Mammary epithelial cell (primary cell): ENCODE data around the gene DNAL1.
"Not testable (repeated sequence)": the region's sequence is repeated elsewhere in the genome, so short reads cannot be mapped to it uniquely, and the experiment has no call there.

ENCODE experiments used
- EZH2 ChIP-seq: IDR thresholded peaks from 2 replicates; pipeline ENCODE4 v1.6.1; 2012; ENCODE audit warnings: low read length, inconsistent platforms, borderline replicate concordance
- TF ChIP-seq, protein P1 (sequence below), 2 donors: IDR thresholded peaks in 1 of 2; conservative IDR thresholded peaks in 1 of 2; 2 replicates each; pipeline ENCODE4 v1.5.1; 2011 to 2012; ENCODE audit warnings: inconsistent platforms in 2 of 2, low read length in 2 of 2, mild to moderate bottlenecking in 2 of 2, control low read depth in 1 of 2, low read depth in 1 of 2; ENCODE audit not compliant: insufficient read depth in 1 of 2; ENCODE audit errors: extremely low read depth in 1 of 2

DNA sequence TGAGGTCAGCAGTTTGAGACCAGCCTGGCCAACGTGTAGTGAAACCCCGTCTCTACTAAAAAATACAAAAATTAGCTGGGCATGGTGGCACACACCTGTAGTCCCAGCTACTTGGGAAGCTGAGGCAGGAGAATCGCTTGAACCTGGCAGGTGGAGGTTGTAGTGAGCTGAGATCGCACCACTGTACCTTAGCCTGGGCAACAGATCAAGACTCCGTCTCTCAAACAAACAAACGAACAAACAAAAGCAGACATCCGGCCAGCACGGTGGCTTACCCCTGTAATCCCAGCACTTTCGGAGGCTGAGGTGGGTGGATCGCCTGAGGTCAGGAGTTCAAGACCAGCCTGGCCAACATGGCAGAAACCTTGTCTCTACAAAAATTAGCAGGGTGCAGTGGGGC, 8.4 kb upstream of the DNAL1 start:
- TF ChIP-seq, protein P1, sequence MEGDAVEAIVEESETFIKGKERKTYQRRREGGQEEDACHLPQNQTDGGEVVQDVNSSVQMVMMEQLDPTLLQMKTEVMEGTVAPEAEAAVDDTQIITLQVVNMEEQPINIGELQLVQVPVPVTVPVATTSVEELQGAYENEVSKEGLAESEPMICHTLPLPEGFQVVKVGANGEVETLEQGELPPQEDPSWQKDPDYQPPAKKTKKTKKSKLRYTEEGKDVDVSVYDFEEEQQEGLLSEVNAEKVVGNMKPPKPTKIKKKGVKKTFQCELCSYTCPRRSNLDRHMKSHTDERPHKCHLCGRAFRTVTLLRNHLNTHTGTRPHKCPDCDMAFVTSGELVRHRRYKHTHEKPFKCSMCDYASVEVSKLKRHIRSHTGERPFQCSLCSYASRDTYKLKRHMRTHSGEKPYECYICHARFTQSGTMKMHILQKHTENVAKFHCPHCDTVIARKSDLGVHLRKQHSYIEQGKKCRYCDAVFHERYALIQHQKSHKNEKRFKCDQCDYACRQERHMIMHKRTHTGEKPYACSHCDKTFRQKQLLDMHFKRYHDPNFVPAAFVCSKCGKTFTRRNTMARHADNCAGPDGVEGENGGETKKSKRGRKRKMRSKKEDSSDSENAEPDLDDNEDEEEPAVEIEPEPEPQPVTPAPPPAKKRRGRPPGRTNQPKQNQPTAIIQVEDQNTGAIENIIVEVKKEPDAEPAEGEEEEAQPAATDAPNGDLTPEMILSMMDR (conservative IDR thresholded peaks at IDR 0.05 in 1 of 2, IDR thresholded peaks at IDR 0.05 in 1 of 2; ENCODE audit: extremely low read depth in 1 of 2, insufficient read depth in 1 of 2, low read depth in 1 of 2, low read length in 2 of 2), result not testable (repeated sequence)
- not testable (repeated sequence) for TF ChIP-seq EZH2
